HUDEP-2 (cell line): ENCODE measurements around the gene TBC1D8B.

ENCODE experiments used
- DNase-seq, 76 experiments: peaks; one replicate each; lab custom pipeline; 2025; ENCODE audit not compliant: unreplicated experiment in 76 of 76; lab: John Stamatoyannopoulos, UW

TBC1D8B gene

DNA sequence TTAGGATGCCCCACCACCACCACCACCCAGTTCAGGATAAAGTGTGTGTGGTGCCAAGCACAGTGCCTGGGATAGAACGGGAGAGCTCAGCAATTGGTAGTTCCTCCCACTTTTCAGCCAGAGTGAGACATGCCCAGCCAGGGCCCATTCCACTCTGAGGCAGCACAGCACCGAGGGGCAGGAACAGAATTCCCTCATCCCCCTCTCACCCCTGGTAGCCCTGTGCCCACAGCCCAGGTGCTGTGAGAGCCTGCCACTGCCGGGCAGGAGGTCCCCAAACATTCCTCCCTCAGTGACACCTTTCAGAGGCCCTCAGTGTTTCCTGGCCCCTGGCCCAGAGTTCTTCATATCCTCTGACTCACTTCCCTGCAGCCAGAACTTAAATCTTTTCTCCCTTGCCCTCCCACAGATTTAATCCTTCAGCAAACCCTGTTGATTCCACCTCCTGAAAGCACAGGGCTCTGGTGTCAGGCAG lies 92.5 kb downstream of the TBC1D8B start:
- DNase-seq: no peak

DNA sequence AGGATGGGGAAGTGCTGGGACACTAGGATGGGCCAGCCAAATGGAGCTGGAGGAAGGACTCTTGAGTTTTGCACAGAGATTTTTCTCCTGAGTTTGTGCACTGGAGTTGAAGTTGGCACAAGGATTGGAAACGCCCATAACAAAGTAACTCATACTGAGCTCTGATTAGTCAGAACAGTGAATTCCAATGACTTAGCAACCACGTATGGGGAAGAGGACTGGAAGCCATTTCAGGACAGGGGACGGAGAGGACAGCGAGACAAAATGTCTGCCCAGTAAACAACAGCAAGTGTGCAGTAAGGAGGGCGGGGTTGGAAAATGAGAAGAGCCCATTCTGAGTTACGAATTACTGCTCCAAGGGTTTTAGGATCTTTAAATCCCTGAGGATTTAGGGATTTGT lies 94.8 kb downstream of the TBC1D8B start:
- DNase-seq: no peak

DNA sequence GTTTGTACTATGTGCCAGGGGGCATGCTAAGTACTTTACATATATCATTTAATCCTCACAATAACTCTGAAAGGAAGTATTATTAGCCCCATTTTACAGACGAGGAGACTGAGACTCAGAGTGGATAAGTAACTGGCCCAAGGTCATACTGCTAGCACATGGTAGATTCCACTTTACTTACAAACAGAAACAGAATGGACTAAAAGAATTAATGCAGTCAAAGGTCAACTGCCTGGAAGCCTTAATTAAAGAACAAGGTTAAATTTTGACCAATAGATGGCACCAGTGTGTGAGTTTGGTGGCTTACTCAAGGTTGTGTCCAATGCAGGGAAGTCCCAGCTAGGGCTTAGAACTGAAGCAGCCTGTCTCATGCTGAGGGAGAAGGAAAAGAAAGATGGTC lies 96.0 kb downstream of the TBC1D8B start:
- peak in 23 of 76 experiments; percentile 0 to 41 (median 6) for DNase-seq

DNA sequence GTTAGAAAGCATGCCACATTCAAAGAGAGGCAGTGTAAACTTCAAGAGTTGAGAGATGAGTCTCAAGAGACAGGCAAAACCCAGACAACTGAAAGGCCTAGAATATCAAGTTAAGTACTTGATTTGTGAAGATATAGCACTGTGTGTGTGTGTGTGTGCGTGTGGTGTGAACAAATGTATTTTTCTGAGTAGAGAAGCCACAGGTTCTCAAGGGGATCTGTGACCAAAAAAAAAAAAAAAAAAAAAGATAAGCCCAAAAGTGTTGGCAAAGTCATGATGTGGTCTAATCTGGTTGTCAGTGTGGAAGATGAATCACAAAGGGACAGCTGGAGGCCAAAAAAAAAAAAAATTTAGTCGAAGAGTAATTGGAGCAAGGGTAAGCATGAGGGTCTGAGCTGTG lies 96.8 kb downstream of the TBC1D8B start:
- DNase-seq: no peak

DNA sequence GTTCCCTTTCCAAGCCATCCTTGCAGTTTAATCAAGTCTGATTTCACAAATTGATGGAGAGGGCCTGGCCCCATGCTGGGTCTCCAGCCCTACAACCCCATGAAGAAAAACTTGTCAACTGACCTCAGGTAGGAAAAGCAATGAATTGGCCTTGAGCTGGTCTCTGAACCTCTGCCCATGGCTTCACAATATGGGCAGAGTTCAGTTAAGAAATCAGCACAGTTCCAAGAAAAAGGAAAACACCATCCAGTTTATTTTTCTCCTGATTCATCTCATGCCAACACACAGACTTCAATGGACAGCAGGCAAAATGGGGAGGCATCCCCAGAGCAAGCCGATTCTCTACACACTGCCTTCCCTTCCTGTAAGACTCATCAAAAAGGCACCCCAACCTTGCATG lies 97.4 kb downstream of the TBC1D8B start:
- DNase-seq: no peak

DNA sequence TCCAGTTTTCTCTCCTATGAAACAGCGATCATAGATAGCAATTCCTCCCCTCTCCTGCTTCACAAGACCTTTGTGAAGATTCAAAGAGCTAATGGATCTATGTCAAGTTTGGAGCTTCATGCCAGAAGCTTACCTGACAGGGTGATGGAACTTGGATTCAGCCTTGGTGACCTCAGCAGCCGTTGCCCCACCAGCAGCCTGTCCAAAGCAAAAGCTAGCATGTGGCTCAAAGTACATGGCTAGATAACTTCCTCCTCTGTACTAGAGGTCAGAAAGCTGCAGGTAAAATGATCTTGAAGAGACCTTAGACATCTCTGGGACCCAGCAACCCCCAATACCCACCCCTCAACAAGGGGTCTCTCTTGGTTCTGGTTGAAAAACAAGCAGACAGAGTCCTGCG lies 98.9 kb downstream of the TBC1D8B start:
- no peak for DNase-seq

DNA sequence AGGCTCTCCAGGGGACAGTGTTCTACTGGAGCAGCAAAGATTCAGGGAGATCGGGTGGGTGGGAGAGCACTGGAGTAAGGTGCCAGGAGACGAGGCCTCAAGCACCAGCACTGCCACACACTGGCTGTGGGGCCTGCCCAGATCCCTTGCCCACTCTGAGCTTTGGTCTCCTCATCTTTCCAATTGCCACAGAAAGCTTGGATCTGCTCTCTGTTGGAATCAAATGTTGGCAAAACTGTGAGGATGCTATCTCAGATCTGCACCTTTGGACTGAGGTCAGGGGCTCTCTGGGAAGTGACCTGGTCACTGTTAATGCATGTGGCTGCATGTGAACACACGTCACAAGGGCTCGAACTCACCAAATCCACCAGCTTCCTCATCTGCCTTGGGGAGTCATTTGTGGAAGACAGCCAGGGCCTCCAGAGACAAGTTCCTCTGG lies 99.3 kb downstream of the TBC1D8B start:
- DNase-seq: no peak

DNA sequence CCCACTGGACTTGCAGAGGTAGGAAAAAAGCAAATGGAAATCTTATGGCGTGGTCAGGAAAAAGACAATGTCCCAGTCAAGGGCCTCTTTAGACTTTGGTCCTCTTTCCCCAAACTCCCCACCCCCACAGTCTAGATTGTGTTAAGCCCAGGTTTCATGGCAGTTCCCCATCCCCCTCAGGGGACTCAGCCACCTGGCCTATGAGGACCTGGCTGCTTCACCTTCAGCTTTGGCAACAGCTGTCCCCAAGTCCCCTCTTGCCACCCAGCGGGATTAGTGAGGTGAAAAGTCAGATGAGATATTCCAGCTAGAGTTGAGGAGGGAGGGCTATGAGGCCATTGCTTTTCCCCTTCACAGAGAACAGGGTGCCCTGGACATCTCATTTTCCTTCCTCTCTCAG lies 100.2 kb downstream of the TBC1D8B start:
- no peak for DNase-seq

DNA sequence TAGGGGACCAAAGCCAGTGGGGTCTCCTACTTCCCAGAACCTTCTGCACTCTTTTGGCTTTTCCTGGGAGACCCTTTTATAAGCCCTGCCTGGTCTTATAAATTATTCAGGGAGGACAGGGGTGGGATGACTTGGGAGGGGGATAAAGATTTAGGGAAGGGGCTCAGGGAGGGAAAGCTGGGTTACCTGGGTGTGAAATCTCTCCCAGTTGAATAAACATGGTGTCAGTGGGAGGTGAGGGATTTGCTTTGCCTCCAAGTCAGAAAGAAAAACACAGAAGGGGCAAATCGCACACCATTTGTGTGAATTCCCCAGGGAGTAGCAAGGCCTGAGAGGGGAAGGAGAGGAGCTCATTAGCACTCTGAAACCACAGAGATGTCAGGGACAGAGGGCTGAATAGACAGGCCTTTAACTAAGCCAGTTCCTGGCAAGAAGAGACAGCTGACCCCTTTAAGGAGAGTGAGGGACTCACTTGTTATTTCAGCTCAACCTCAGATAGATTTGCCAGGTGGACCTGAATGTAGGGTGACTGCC lies 100.9 kb downstream of the TBC1D8B start, which contains the start of gene RIPPLY1:
Gene RIPPLY1, minus strand, starts transcription at position 51 of the 534 bp plus-strand sequence. CDS start 54 bp downstream, outside the sequence.
- DNase-seq: no peak

DNA sequence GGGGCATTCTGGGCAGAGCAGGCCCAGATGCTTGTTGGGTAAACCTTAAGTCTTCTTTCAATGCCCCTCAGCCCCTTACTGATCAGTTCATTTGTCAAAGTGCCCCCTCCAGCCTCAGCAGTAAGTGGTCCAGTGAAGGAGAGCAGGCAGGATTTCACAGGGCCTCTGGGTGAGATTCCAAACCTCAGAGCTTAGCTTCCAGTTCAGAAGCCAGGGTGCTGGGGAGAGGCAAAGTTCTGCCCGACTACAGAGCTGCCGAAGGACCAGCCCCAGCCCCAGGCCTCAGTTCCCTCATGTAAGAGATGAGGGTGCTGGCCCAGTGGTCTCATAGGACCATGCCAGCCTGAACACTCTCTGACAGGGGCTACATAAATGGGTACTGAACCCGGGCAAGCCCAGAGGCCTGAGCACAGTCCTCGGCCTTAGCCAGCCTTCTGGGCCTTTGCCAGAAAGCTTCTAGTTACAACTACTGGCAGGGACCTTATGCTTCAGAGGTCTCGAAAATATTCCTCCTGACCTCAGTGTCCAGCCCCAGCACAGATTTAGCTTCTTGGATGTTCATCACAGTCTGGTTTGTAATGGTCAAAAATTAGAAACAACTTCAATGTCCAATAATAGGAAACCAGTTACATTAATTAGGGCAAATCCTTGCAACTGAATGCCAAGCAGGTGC lies 101.5 kb downstream of the TBC1D8B start:
- DNase-seq: no peak

DNA sequence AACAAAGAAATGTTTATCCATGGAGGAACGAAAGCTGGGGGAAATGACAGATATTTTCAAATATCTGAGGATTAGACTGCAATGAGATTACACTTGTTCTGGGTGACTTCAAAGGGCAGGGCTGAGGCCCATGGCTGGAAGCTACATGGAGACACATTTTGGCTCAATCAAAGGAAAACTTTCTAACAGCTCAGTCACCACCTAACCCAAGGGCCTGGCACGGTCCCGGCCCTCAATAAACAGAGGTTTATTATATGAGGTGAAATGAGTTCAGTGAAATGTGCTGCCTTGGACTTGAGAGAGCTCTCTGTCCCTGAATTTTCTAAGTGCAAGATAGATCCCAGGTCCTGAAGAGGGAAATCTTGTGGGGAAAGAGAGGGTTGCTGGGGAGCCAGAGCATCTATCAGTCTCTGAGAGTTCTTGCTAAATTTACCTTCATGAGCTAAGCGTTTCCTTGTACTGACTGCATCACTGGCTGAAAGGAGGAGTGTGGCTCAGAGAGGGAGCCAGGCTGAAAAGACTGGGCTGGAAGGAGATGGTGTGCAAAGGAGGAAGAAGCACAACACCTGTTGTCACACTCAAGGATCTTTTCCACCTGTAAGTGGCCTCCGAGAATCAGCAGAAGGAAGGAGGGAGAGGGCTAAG lies 102.7 kb downstream of the TBC1D8B start:
- no peak for DNase-seq

DNA sequence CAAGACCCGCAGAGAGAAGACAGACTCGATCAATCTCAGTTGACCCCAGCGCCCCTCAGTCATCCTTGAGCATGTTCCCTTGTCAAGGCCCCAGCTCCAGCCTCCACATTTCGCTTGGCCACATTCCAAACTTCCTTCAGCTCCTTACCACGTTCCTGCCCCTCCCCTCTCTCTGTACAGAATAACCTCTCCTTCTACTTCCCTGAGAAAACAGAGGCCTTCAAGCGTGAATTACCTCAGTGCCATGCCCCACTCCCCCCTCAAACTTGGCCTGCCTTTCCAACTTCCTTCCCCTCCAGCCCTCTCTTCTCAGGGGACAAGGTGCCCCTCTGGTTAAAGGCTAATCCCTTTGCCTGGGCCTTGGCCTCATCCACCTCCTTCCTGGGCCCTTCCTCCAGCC lies 103.9 kb downstream of the TBC1D8B start:
- no peak for DNase-seq

DNA sequence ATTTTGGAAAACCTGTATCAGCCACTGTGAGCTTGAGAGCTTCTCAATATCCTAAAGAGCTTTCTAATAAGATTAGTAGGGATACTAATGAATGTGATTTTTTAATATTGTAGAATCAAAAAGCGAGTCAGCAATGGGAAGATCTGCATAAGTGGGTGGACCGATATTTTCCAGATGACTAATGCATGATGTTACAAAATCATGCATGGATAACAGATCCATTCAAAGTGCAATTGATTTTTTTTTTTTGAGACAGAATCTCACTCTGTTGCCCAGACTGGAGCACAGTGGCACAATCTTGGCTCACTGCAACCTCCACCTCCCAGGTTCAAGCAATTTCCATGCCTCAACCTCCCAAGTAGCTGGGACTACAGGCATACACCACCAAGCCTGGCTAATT lies 110.4 kb downstream of the TBC1D8B start:
- no peak for DNase-seq

DNA sequence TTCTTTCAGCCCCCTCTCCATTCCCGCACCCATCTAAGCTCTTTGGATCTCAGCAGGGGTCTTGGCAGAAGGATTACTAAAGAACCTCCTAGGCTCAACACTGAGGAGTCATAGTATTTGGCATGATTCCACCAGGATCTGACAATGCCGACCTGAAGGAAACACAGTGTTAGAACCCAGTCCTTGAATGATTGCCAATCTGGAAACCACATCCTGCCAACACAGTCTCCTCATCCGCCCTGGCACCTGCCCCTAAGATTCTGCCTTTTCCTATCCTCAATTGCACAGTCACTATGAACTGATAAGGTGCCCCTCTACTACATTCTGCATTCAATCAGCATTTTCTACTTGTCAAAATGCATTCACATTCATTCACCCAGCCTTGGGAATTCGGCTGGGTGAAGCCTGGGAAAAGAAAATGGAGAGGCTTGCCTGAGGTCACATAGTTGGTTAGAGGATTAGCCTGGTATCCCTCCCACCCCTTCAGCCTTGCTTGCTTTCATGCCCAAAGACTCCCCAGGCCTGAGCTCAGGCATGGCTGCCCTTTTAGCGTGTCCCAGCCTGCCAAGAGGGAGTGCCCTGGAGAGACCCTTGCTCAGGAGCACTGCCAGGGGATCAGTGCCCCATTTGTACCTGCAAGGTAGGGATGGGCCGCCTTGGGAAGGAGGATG lies 115.5 kb downstream of the TBC1D8B start:
- DNase-seq: peak in 20 of 76 experiments; percentile 0 to 50 (median 8)

DNA sequence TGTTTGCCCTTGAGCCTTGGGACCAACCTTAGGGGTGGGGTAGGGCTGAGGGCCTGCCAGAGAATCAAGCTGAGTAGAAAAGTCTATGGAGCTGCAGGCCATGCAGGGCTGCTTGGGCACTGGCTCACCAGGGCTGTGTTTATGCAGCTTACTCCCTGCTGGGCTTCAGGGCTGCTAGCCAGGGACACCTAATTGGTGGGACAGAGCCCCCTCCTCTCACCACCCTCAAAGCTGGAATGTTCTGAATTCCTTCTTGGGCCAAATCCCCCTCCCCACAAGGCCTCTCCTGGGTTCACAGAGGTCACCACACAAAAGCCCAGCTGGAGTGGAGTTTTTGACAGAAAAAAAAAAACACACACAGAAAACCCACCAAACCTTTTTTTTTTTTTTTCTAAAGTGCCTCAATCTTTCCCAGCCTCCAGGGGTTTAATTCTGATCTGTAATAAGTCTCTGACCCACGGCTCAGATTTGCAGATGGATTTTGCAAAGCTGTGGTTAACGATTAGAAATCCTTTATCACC lies 117.5 kb downstream of the TBC1D8B start, which contains the start of gene CLDN2:
Gene CLDN2, plus strand, starts transcription at position 471 of the 521 bp plus-strand sequence. CDS start 7,827 bp downstream, outside the sequence.
- DNase-seq: no peak

DNA sequence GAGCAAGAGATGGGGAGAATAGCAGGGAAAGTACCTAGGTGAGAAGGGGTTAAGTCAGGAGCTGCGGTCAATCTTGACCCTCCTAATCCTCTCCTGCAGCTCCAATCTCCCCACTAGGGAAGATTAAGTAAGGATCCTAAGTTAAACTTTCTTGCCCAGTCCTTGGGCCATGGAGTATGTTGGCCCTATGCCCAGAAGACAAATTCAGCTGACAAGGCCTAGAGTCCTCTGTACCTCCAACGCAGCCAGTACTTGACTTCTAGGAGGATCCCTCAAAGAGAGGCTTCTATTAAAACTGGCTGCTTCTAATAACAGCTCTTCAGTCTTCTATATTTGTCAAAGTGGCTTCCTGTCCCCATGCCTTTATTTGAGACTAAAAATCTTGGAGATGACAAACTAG lies 119.2 kb downstream of the TBC1D8B start:
- no peak for DNase-seq
